ENCODE results near the gene ZDHHC24. TPM values are rescaled to one million over a fixed set of nuclear protein-coding genes. Genes with fewer than 3 reads are reported as not detected.

The ZDHHC24 gene
- total RNA-seq, 1 donor from 2014 or later, result 4.1 TPM

- no peak for DNase-seq (ENCODE audit: low spot score)
These were observed 50.4 kb downstream of the ZDHHC24 start for GRCh38 chr11:66495401-66495854.

DNA sequence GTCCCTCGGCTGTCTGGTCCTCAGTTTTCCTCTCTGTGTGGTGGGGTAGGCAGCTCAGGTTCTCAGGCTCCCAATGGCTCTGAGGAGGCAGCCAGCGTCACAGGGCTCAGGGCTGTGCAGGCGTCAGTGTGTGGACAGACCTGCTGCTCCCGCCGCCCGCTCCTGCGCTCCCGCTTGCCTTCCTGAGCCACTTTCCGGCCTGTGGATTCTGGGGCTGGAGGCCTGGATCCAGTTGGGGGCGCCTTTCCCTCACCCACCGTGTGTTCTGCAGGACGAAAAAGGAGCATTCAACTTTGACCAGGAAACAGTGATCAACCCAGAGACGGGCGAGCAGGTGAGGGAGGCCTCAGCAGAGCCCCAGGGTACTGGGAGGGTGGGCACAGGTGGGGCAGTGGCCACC is 50.9 kb downstream of the ZDHHC24 start:
- no peak overlapping the region for H3K9ac ChIP-seq
- H3K9me3 ChIP-seq (ENCODE audit: low read depth), result no peaks in the 10 kb centered on the region
- H3K27me3 ChIP-seq, result no peaks in the 10 kb centered on the region
- no peak overlapping the region for H2AFZ ChIP-seq (replicated peaks)
- peak; percentile 30 for DNase-seq (ENCODE audit: low spot score)
- peaks cover 4% of the 10 kb centered on the region for H3K4me1 Mint-ChIP-seq
- H3K4me1 ChIP-seq, result no peaks in the 10 kb centered on the region
- TF ChIP-seq CTCF (IDR thresholded peaks at IDR 0.05) (peak; percentile 28), EZH2phosphoT487 (IDR thresholded peaks at IDR 0.05) (no peak), EZH2 (IDR thresholded peaks at IDR 0.05) (no peak)
- no peaks in the 10 kb centered on the region for H3F3A ChIP-seq (ENCODE audit: low read depth)
- H3K4me3 ChIP-seq, result no peak overlapping the region
- H3K27ac Mint-ChIP-seq, result no peak overlapping the region
- no peak overlapping the region for H3K4me3 Mint-ChIP-seq
- H3K9me3 Mint-ChIP-seq, result no peaks in the 10 kb centered on the region
- no peak overlapping the region for H3K4me2 ChIP-seq
- H3K27me3 Mint-ChIP-seq (ENCODE audit: insufficient read depth, low read depth), result no peaks in the 10 kb centered on the region
- H3K36me3 Mint-ChIP-seq, result peaks cover 3% of the 10 kb centered on the region
- no peak overlapping the region for H3K27ac ChIP-seq
- no peaks in the 10 kb centered on the region for H3K36me3 ChIP-seq
- H3K79me2 ChIP-seq (ENCODE audit: low read depth), result no peaks in the 10 kb centered on the region
- H4K20me1 ChIP-seq (ENCODE audit: low read depth), result no peaks in the 10 kb centered on the region

More at GRCh38 chr11:66495401-66495854, 50.4 kb downstream of the ZDHHC24 start:
- H3K27ac Mint-ChIP-seq, result no peak overlapping the region
- no peaks in the 10 kb centered on the region for H3K36me3 ChIP-seq
- no peaks in the 10 kb centered on the region for H3F3A ChIP-seq (ENCODE audit: low read depth)
- no peaks in the 10 kb centered on the region for H4K20me1 ChIP-seq (ENCODE audit: low read depth)
- no peak overlapping the region for H3K4me3 Mint-ChIP-seq
- H3K4me3 ChIP-seq, result no peak overlapping the region
- no peak overlapping the region for H3K9ac ChIP-seq
- TF ChIP-seq EZH2phosphoT487 (IDR thresholded peaks at IDR 0.05), result no peak
- peak; percentile 51 for TF ChIP-seq CTCF (IDR thresholded peaks at IDR 0.05)
- no peak for TF ChIP-seq EZH2 (IDR thresholded peaks at IDR 0.05)
- no peaks in the 10 kb centered on the region for H3K27me3 Mint-ChIP-seq (ENCODE audit: insufficient read depth, low read depth)
- H3K4me2 ChIP-seq, result no peak overlapping the region
- no peaks in the 10 kb centered on the region for H3K9me3 Mint-ChIP-seq
- H3K79me2 ChIP-seq (ENCODE audit: low read depth), result no peaks in the 10 kb centered on the region
- H3K4me1 Mint-ChIP-seq, result peaks cover 4% of the 10 kb centered on the region
- H3K27me3 ChIP-seq, result no peaks in the 10 kb centered on the region
- no peak overlapping the region for H2AFZ ChIP-seq (replicated peaks)
- H3K9me3 ChIP-seq (ENCODE audit: low read depth), result no peaks in the 10 kb centered on the region
- H3K36me3 Mint-ChIP-seq, result peaks cover 3% of the 10 kb centered on the region
- H3K27ac ChIP-seq, result no peak overlapping the region
- no peaks in the 10 kb centered on the region for H3K4me1 ChIP-seq

- H3K4me3 Mint-ChIP-seq, result no peak overlapping the region
- Histone ChIP-seq H4K20me1 (ENCODE audit: low read depth) (no peaks in the 10 kb centered on the region), H3K9ac (no peak overlapping the region), H2AFZ (replicated peaks) (no peak overlapping the region), H3K4me3 (no peak overlapping the region), H3F3A (ENCODE audit: low read depth) (no peaks in the 10 kb centered on the region), H3K4me1 (no peaks in the 10 kb centered on the region), H3K27ac (no peak overlapping the region), H3K9me3 (ENCODE audit: low read depth) (no peaks in the 10 kb centered on the region), H3K4me2 (no peak overlapping the region), H3K27me3 (no peaks in the 10 kb centered on the region), H3K79me2 (ENCODE audit: low read depth) (no peaks in the 10 kb centered on the region), H3K36me3 (no peaks in the 10 kb centered on the region)
- no peak for DNase-seq (ENCODE audit: low spot score)
- no peak overlapping the region for H3K27ac Mint-ChIP-seq
- H3K4me1 Mint-ChIP-seq, result peaks cover 4% of the 10 kb centered on the region
- H3K9me3 Mint-ChIP-seq, result no peaks in the 10 kb centered on the region
- H3K27me3 Mint-ChIP-seq (ENCODE audit: insufficient read depth, low read depth), result no peaks in the 10 kb centered on the region
- peaks cover 3% of the 10 kb centered on the region for H3K36me3 Mint-ChIP-seq
- TF ChIP-seq EZH2 (IDR thresholded peaks at IDR 0.05), result no peak
- no peak for TF ChIP-seq EZH2phosphoT487 (IDR thresholded peaks at IDR 0.05)
- no peak for TF ChIP-seq CTCF (IDR thresholded peaks at IDR 0.05)
These were observed 51.4 kb downstream of the ZDHHC24 start for GRCh38 chr11:66494458-66494857.

Data from neural progenitor cell (in vitro differentiated cells).